Fibroblast of upper back skin (primary cell): Measurements from ENCODE around the gene AOC3.
"Not testable (repeated sequence)": the region's sequence is repeated elsewhere in the genome, so short reads cannot be mapped to it uniquely, and the experiment has no call there.

ENCODE experiments used
- DNase-seq: peaks from one replicate; pipeline ENCODE4 v3.0.0-alpha.2; 2013

AOC3 gene

GRCh38 chr17:42894283-42895184 lies 43.5 kb downstream of the AOC3 start:
- no peak for DNase-seq

- DNase-seq = peak; percentile 78
Observed at GRCh38 chr17:42895185-42895555, 44.2 kb downstream of the AOC3 start.

- DNase-seq = no peak
Observed at GRCh38 chr17:42898147-42898811, 47.3 kb downstream of the AOC3 start.

- not testable (repeated sequence) for DNase-seq
Observed at GRCh38 chr17:42899981-42900380, 49.0 kb downstream of the AOC3 start.

GRCh38 chr17:42900460-42901331 lies 49.7 kb downstream of the AOC3 start, which contains the start of gene G6PC1:
Gene G6PC1 (plus strand): TSS chr17:42900799. CDS start chr17:42900877, 78 bp downstream.
- no peak for DNase-seq

GRCh38 chr17:42901535-42902229 lies 50.7 kb downstream of the AOC3 start:
- DNase-seq = no peak

GRCh38 chr17:42904110-42904469 lies 53.1 kb downstream of the AOC3 start:
- no peak for DNase-seq

- no peak for DNase-seq
Observed at GRCh38 chr17:42906772-42907446, 55.9 kb downstream of the AOC3 start.
